OCI-LY1 (cell line): ENCODE measurements around the gene MAML2.

Experiments
- H2AFZ ChIP-seq: fragments of 200-600 bp; sonication (generic), shearing (Covaris generic); 2 replicates; pipeline ENCODE4 v1.6.0; 2014; ENCODE audit warnings: antibody characterized with exemption, mild to moderate bottlenecking, low read length
- H3F3A ChIP-seq: fragments of 200-600 bp; sonication (generic), shearing (Covaris generic); 2 replicates; pipeline ENCODE4 v1.6.0; 2014; ENCODE audit warnings: mild to moderate bottlenecking, antibody characterized with exemption, low read length, moderate library complexity; ENCODE audit not compliant: insufficient read depth
- H3K27ac ChIP-seq: fragments of 200-600 bp; sonication (generic); 2 replicates; pipeline ENCODE4 v1.5.1; 2014; ENCODE audit warnings: low read length, mixed run types, mild to moderate bottlenecking, low read depth; ENCODE audit not compliant: poor library complexity, severe bottlenecking
- H3K27me3 ChIP-seq: fragments of 200-600 bp; sonication (generic); 2 replicates; pipeline ENCODE4 v1.6.0; 2014; ENCODE audit warnings: antibody characterized with exemption, mild to moderate bottlenecking, low read length, moderate library complexity; ENCODE audit not compliant: insufficient read depth
- H3K36me3 ChIP-seq: fragments of 200-600 bp; sonication (generic); 2 replicates; pipeline ENCODE4 v1.6.1; 2014; ENCODE audit warnings: mild to moderate bottlenecking, antibody characterized with exemption, low read length, moderate library complexity, mixed read lengths; ENCODE audit not compliant: insufficient read depth
- H3K4me1 ChIP-seq: fragments of 200-600 bp; sonication (generic); 2 replicates; pipeline ENCODE4 v1.5.1; 2014; ENCODE audit warnings: mild to moderate bottlenecking, low read length, moderate library complexity; ENCODE audit not compliant: insufficient read depth, severe bottlenecking
- H3K4me2 ChIP-seq: fragments of 200-600 bp; sonication (generic), shearing (Covaris generic); 2 replicates; pipeline ENCODE4 v1.6.1; 2014; ENCODE audit warnings: low read length
- H3K4me3 ChIP-seq: fragments of 200-600 bp; sonication (generic); 2 replicates; pipeline ENCODE4 v1.5.1; 2014; ENCODE audit warnings: low read length, low read depth, mild to moderate bottlenecking, mixed read lengths; ENCODE audit not compliant: poor library complexity, severe bottlenecking
- H3K79me2 ChIP-seq: fragments of 200-600 bp; shearing (Covaris generic); 2 replicates; pipeline ENCODE4 v1.6.1; 2016; ENCODE audit warnings: mixed run types, low read length, mixed read lengths; ENCODE audit not compliant: insufficient read depth
- H3K9ac ChIP-seq: fragments of 200-600 bp; sonication (generic), shearing (Covaris generic); 2 replicates; pipeline ENCODE4 v1.6.1; 2014; ENCODE audit warnings: mild to moderate bottlenecking, low read length, mixed read lengths
- H3K9me2 ChIP-seq: fragments of 200-600 bp; sonication (generic), shearing (Covaris generic); 2 replicates; pipeline ENCODE4 v1.6.1; 2014; ENCODE audit warnings: low read depth, mild to moderate bottlenecking, low read length, mixed read lengths
- H3K9me3 ChIP-seq: fragments of 200-600 bp; shearing (Covaris generic); 2 replicates; pipeline ENCODE4 v1.6.1; 2014; ENCODE audit warnings: low read length, mixed read lengths
- H4K20me1 ChIP-seq: fragments of 200-600 bp; sonication (generic), shearing (Covaris generic); 2 replicates; pipeline ENCODE4 v1.6.0; 2016; ENCODE audit warnings: mild to moderate bottlenecking, low read length; ENCODE audit not compliant: insufficient read depth
- EZH2 ChIP-seq: fragments of 200-600 bp; sonication (generic), shearing (Covaris generic); IDR thresholded peaks from 2 replicates; pipeline ENCODE4 v1.8.0; 2017; ENCODE audit warnings: borderline replicate concordance, mixed run types, mild to moderate bottlenecking, antibody characterized with exemption, low read length, moderate library complexity, mixed read lengths
- TF ChIP-seq, protein P1 (sequence below): fragments of 200-600 bp; sonication (generic), shearing (Covaris generic); IDR thresholded peaks from 2 replicates; pipeline ENCODE4 v1.5.1; 2017; ENCODE audit warnings: mild to moderate bottlenecking, antibody characterized with exemption, low read length, moderate library complexity, mixed read lengths

The MAML2 gene

DNA sequence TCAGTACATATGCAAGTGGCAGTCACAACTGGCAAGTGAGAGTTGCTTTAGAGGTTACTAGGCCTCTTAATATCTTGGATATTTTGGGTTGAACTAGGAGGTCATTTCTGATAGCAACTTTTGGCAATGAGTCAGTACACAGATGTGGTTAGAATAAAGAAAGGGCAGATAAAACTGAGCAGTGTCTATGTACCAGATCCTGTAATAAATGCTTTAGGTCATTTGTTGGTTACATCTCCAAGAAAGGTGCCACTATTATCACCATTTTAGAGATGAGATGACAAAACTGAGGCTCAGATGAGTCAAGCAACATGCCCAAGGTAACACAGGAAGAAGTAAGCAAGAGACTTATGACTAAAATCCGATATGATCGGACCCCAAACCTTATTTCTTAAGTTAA, 25.0 kb downstream of the MAML2 start:
- H3K4me2 ChIP-seq: no peak overlapping the region

DNA sequence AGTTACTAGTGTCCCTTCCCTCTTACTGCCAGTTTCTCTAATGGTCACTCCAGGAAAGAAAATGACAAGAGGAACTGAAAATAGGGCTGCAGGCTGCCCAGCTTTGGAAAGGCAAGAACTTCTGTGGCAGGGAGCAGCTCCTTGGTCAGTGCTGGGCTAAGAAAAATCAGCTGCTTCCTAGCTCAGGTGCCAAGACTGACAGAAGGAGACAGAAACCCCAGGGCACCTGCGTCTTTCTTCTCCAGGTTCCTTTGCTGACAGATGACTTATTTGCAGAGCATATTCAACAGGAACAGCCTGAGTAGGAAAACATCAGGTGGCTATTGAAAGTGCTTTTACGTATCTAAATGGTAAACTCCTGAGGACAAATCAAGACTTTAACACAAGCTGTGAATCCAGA, 25.4 kb downstream of the MAML2 start:
- Histone ChIP-seq H3F3A (no peaks in the 10 kb centered on the region), H3K9ac (no peak overlapping the region), H3K27ac (no peak overlapping the region), H3K9me2 (no peaks in the 10 kb centered on the region), H3K79me2 (no peaks in the 10 kb centered on the region), H3K9me3 (no peaks in the 10 kb centered on the region), H2AFZ (no peak overlapping the region), H3K4me3 (no peak overlapping the region), H3K4me2 (no peak overlapping the region), H3K36me3 (no peaks in the 10 kb centered on the region), H3K4me1 (peaks cover 16% of the 10 kb centered on the region), H3K27me3 (no peaks in the 10 kb centered on the region), H4K20me1 (no peaks in the 10 kb centered on the region)
- TF ChIP-seq, protein P1, sequence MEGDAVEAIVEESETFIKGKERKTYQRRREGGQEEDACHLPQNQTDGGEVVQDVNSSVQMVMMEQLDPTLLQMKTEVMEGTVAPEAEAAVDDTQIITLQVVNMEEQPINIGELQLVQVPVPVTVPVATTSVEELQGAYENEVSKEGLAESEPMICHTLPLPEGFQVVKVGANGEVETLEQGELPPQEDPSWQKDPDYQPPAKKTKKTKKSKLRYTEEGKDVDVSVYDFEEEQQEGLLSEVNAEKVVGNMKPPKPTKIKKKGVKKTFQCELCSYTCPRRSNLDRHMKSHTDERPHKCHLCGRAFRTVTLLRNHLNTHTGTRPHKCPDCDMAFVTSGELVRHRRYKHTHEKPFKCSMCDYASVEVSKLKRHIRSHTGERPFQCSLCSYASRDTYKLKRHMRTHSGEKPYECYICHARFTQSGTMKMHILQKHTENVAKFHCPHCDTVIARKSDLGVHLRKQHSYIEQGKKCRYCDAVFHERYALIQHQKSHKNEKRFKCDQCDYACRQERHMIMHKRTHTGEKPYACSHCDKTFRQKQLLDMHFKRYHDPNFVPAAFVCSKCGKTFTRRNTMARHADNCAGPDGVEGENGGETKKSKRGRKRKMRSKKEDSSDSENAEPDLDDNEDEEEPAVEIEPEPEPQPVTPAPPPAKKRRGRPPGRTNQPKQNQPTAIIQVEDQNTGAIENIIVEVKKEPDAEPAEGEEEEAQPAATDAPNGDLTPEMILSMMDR: no peak
- no peak for TF ChIP-seq EZH2

More for the DNA sequence above, 25.0 kb downstream of the MAML2 start:
- Histone ChIP-seq H3K4me1 (peaks cover 16% of the 10 kb centered on the region), H3K9me2 (no peaks in the 10 kb centered on the region), H3K27ac (no peak overlapping the region), H3F3A (no peaks in the 10 kb centered on the region), H3K4me3 (no peak overlapping the region), H3K36me3 (no peaks in the 10 kb centered on the region), H3K79me2 (no peaks in the 10 kb centered on the region), H3K27me3 (no peaks in the 10 kb centered on the region), H3K9ac (no peak overlapping the region), H4K20me1 (no peaks in the 10 kb centered on the region), H2AFZ (no peak overlapping the region), H3K9me3 (no peaks in the 10 kb centered on the region)
- TF ChIP-seq, protein P1: no peak
- no peak for TF ChIP-seq EZH2

DNA sequence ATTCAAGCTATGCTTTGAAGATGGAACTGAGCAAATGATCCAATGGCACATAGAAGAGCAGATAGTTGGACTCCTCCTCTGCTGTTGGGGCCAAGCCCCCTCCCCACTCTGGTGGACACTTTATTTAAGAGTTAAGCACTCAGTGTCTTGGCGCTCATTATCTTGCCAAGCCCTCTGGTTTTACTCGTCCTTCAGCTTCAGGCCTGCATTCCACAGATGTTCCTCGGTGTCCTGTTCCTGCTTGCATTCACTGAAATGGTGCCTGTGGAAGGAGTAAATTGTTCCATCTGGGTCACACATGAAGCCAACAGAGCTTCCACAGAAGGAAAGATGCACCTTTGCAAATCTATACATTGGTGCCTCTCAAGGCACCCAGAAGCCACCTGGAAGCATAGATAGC, 26.1 kb downstream of the MAML2 start:
- Histone ChIP-seq H3F3A (no peaks in the 10 kb centered on the region), H3K79me2 (no peaks in the 10 kb centered on the region), H3K4me2 (no peak overlapping the region), H3K9ac (no peak overlapping the region), H3K4me1 (peaks cover 13% of the 10 kb centered on the region), H3K27ac (no peak overlapping the region), H4K20me1 (no peaks in the 10 kb centered on the region), H3K4me3 (no peak overlapping the region), H3K36me3 (no peaks in the 10 kb centered on the region), H3K9me2 (no peaks in the 10 kb centered on the region), H3K27me3 (no peaks in the 10 kb centered on the region), H2AFZ (no peak overlapping the region), H3K9me3 (no peaks in the 10 kb centered on the region)
- no peak for TF ChIP-seq EZH2
- TF ChIP-seq, protein P1: no peak
